Type B pancreatic cell (in vitro differentiated cells): Measurements from ENCODE around the gene GPC5. TPM values are rescaled to one million over a fixed set of nuclear protein-coding genes. Genes with fewer than 3 reads are reported as not detected.

Experiments
- DNase-seq: peaks from one replicate; pipeline ENCODE4 v3.0.0; 2021; ENCODE audit warnings: mixed read lengths; ENCODE audit not compliant: unreplicated experiment; ENCODE audit errors: extremely low spot score
- H3K27ac Mint-ChIP-seq: 2 replicates; pipeline ENCODE4 v1.8.0; 2021; ENCODE audit warnings: mild to moderate bottlenecking, mixed read lengths
- H3K27me3 Mint-ChIP-seq: 2 replicates; pipeline ENCODE4 v1.8.0; 2021; ENCODE audit warnings: mixed read lengths
- H3K36me3 Mint-ChIP-seq: 2 replicates; pipeline ENCODE4 v1.8.0; 2021; ENCODE audit warnings: mixed read lengths
- H3K4me1 Mint-ChIP-seq: one replicate; pipeline ENCODE4 v1.8.0; 2021; ENCODE audit warnings: mixed read lengths; ENCODE audit not compliant: unreplicated experiment
- H3K4me3 Mint-ChIP-seq: 2 replicates; pipeline ENCODE4 v1.8.0; 2021; ENCODE audit warnings: mild to moderate bottlenecking, mixed read lengths
- H3K9me3 Mint-ChIP-seq: 2 replicates; pipeline ENCODE4 v1.8.0; 2021; ENCODE audit warnings: mixed read lengths
- total RNA-seq: library from RNA; stranded (reverse); gene quantifications from 2 replicates; pipeline ENCODE4 v1.2.1, GENCODE V29; 2021; ENCODE audit warnings: low replicate concordance
- TF ChIP-seq, protein P1 (sequence below): fragments of 200-600 bp; sonication (generic); conservative IDR thresholded peaks from 2 replicates; pipeline ENCODE4 v1.5.0; 2021; ENCODE audit warnings: antibody characterized with exemption, mild to moderate bottlenecking

The GPC5 gene
- total RNA-seq, 1 donor from 2014 or later: 2.8 TPM

DNA sequence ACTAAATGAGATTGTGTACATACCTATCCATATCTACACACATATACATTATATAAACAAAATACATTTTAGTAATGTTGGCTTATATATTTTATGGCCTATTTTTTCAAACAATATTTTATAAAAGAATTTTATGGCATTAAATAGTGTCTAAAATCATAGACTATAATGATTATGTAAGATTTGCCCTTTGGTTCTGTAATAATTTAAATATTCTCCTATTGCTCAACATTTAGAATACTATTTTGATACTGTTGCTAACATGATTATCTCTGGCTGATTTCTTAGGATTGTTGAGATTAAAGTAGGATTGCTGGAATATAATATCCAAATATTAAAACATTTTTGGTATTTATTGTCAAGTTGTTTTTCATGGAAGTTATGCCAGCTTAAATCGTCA is 1263.0 kb downstream of the GPC5 start:
- H3K27ac Mint-ChIP-seq: no peak overlapping the region
- no peak overlapping the region for H3K4me3 Mint-ChIP-seq
- peaks cover 8% of the 10 kb centered on the region for H3K9me3 Mint-ChIP-seq
- TF ChIP-seq, protein P1, sequence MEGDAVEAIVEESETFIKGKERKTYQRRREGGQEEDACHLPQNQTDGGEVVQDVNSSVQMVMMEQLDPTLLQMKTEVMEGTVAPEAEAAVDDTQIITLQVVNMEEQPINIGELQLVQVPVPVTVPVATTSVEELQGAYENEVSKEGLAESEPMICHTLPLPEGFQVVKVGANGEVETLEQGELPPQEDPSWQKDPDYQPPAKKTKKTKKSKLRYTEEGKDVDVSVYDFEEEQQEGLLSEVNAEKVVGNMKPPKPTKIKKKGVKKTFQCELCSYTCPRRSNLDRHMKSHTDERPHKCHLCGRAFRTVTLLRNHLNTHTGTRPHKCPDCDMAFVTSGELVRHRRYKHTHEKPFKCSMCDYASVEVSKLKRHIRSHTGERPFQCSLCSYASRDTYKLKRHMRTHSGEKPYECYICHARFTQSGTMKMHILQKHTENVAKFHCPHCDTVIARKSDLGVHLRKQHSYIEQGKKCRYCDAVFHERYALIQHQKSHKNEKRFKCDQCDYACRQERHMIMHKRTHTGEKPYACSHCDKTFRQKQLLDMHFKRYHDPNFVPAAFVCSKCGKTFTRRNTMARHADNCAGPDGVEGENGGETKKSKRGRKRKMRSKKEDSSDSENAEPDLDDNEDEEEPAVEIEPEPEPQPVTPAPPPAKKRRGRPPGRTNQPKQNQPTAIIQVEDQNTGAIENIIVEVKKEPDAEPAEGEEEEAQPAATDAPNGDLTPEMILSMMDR: no peak
- no peaks in the 10 kb centered on the region for H3K36me3 Mint-ChIP-seq
- no peaks in the 10 kb centered on the region for H3K4me1 Mint-ChIP-seq
- no peak for DNase-seq
- no peaks in the 10 kb centered on the region for H3K27me3 Mint-ChIP-seq

DNA sequence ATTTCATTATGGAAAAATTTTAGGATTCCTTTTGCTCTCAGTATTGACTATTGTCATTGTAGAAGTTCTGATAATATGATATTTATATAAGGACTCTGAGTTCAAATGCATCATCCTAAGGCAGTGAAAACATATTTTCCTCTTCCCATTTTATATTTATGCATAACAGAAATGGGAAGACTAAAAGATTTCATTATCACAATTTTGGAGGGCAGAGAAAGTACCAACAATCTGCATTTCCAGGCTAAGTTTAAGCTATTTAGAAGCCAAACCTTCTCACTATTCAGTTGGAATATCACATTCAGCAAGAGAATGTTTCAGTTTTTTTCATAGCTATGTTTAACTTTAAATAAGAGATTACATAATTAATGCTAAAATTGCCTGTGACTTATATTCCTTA is 1269.7 kb downstream of the GPC5 start:
- no peaks in the 10 kb centered on the region for H3K36me3 Mint-ChIP-seq

DNA sequence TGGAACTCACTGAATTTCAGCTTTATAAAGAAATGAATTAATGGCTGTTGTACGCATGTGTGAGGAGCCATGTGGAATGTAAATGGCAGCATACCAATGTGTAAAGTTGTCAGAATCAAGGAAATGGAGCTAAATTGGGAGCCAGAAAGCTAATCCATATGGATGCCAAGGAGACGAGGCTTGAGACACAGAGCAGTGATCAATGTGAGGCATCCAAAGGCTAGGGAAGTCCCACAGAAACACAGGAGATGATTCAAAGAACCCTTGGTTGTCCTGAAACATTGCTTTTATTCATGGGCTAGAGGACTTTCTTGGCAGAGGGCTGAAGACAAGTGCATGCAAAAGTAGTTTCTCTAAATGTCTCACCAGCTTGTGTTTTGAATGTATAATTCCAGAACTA is 1271.7 kb downstream of the GPC5 start:
- no peaks in the 10 kb centered on the region for H3K9me3 Mint-ChIP-seq
- no peak for DNase-seq
- TF ChIP-seq, protein P1: no peak
- H3K36me3 Mint-ChIP-seq: no peaks in the 10 kb centered on the region
- H3K4me1 Mint-ChIP-seq: no peaks in the 10 kb centered on the region
- no peak overlapping the region for H3K27ac Mint-ChIP-seq
- no peak overlapping the region for H3K4me3 Mint-ChIP-seq
- H3K27me3 Mint-ChIP-seq: no peaks in the 10 kb centered on the region

More for the DNA sequence above, 1269.7 kb downstream of the GPC5 start:
- H3K27ac Mint-ChIP-seq: no peak overlapping the region
- no peaks in the 10 kb centered on the region for H3K4me1 Mint-ChIP-seq
- no peak for DNase-seq
- no peaks in the 10 kb centered on the region for H3K9me3 Mint-ChIP-seq
- TF ChIP-seq, protein P1: no peak
- no peak overlapping the region for H3K4me3 Mint-ChIP-seq
- no peaks in the 10 kb centered on the region for H3K27me3 Mint-ChIP-seq

DNA sequence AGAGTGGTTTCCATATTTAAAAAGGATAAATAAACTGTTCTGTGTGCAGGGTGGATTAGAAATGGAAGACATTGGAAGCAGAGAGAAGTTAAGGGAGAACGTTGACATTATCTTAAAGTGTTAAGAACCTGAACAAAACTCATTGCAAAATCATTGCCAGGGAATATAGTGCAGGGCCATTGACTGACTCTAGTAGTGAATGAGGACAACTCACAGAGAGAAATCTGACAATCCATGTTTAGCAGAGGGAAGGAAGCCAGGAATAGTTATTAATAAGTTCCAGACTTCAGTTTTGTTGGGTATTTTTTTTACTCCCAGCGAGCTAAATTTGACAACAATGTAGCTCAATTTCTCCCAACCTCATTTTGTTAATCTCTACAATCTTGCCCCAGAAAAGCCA is 1273.4 kb downstream of the GPC5 start:
- TF ChIP-seq, protein P1: no peak
- Mint-ChIP-seq H3K4me3 (no peak overlapping the region), H3K4me1 (no peaks in the 10 kb centered on the region), H3K27ac (no peak overlapping the region), H3K9me3 (no peaks in the 10 kb centered on the region), H3K36me3 (no peaks in the 10 kb centered on the region), H3K27me3 (no peaks in the 10 kb centered on the region)
- no peak for DNase-seq

DNA sequence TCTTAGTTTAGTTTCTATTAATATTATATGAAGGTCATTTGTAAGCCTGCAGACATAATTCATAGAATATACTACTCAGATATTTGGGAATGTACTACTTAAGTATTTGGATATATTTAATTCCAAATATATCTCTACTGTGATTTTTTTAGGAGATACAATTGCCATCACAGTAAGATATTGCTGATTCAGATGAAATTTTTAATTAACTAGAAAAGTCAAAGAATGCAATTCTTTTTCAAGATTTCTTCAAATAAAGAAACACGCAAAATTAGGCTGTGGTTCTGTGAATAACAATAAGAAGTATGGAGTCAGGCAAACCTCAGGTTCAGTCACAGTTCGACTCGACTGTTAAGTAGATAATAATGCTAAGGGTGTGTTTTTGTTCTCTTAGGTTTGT is 1277.8 kb downstream of the GPC5 start:
- TF ChIP-seq, protein P1: no peak
- Mint-ChIP-seq H3K4me3 (no peak overlapping the region), H3K27me3 (no peaks in the 10 kb centered on the region), H3K27ac (no peak overlapping the region), H3K36me3 (no peaks in the 10 kb centered on the region), H3K9me3 (peaks cover 5% of the 10 kb centered on the region), H3K4me1 (no peaks in the 10 kb centered on the region)
- DNase-seq: no peak

DNA sequence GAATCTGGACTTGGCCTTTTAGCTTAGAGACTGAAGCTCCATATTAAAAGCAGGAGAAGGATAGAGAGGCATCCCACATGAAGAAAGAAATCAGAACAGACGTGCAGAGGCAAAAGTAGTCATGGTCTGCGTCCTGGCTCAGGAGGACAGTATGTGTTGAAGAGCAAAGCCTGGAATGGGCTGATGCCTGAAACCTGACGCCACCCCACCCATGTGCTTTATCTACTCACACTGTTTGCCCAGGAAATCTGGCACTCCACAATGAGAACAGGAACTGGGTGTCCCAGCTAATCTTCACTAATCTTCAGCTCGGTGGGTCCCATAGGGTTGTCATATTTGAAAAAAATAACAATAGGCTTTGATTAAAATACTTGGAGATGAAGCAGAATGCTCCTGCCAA is 1279.2 kb downstream of the GPC5 start:
- Mint-ChIP-seq H3K9me3 (peaks cover 13% of the 10 kb centered on the region), H3K27ac (no peak overlapping the region), H3K4me1 (no peaks in the 10 kb centered on the region), H3K36me3 (no peaks in the 10 kb centered on the region), H3K27me3 (no peaks in the 10 kb centered on the region), H3K4me3 (no peak overlapping the region)
- TF ChIP-seq, protein P1: no peak
- DNase-seq: no peak
